Stimulated activated CD4-positive, alpha-beta T cell treated with anti-CD3 and anti-CD28 coated beads, Interleukin-1b, Interleukin-23, amount 100 ng/mL, for 48 hours (primary cell): ENCODE measurements around the gene CNTN6.

Source experiments
- DNase-seq: peaks from one replicate; pipeline ENCODE4 v3.0.0-alpha.2; 2020

The CNTN6 gene

GRCh38 chr3:1092771-1093170 is at the start of gene CNTN6:
Gene CNTN6 (plus strand): TSS chr3:1093024. CDS start chr3:1148009, 54,985 bp downstream.
- no peak for DNase-seq

- DNase-seq: no peak
Observed at GRCh38 chr3:1048558-1048957, 44.3 kb upstream of the CNTN6 start.

- no peak for DNase-seq
Observed at GRCh38 chr3:1055870-1056269, 37.0 kb upstream of the CNTN6 start.

DNA sequence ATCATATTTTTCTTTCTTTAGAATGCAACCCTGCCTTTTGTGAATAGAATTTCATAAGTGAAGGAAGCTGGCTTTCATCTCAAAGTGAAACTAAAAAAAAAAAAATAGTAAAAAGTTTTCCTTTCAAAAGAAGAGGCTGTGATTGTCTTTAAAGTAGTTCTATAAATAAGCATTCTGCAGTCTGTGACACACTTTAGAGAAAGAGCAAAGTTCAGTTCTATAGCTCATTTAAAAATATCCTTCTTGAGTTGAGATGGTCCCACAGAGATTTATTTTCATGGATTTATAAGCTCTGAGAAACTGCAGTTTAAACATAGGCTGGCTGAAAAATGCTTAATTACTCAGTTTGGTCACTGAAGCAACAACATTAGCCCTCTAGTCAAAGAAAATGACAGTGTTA is 36.1 kb upstream of the CNTN6 start:
- DNase-seq: no peak

DNA sequence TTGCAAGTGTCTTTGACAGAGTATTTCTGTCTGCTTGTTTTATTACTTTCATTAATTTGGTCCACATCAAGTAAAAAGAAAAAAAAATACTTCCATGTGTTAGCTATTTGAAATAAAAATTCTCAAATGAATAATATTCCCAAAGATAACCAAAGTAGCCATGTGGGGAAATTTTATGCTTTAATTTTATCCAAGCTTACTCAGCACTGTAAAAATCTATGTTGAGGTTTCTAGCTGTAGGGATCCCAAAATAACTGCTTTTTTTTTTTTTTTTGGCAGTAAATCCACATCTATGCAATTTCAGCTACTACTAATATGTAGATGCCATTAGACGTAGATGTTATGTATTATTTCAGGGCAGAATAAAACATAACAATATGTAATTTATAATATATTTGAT is 35.4 kb upstream of the CNTN6 start:
- no peak for DNase-seq

- no peak for DNase-seq
Observed at GRCh38 chr3:1068985-1069384, 23.8 kb upstream of the CNTN6 start.

DNA sequence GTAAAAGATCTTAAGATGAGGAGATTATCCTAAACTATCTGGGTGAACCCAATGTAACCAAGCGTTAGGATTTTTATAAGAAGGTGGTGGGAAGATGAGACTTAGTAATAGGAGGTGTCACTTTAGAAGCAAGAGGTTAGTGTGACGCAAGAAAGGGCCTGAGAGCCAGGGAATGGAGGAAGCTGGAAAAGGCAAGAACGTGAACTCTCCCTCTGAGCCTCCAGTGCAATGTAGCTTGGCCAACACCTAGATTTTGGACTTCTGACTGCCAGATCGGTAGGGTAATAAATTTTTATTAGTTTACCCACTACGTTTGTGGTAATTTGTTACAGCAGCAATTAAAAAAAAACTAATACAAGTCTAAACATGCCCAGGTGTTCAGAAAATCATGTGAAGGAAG is 20.8 kb upstream of the CNTN6 start:
- no peak for DNase-seq

- no peak for DNase-seq
Observed at GRCh38 chr3:1079662-1080061, 13.2 kb upstream of the CNTN6 start.

GRCh38 chr3:1082108-1082507 is 10.7 kb upstream of the CNTN6 start:
- no peak for DNase-seq

DNA sequence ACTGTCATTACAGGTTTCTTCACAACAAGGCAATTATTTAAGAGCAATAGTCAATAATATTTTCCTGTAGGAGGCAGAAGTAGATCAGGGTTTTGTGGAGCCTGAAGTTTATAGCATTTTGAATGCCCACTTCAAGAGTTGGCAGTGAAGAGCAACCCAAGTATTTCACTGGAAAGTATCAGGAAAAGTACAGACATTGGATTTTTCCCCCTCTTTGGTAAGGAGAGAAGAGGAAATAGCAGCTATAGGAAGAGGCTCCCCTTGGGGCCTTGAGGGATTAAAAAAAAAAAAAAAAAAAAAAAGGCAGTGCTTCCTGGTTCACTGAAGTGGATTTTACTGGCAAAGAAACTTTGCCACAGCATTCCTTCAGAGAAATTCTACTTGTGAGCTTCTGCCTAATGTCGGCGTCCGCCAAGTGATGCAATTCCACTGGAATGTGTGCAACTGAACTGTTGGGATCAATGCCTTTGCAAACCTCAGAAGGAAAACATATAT is 5.7 kb upstream of the CNTN6 start:
- DNase-seq: no peak

DNA sequence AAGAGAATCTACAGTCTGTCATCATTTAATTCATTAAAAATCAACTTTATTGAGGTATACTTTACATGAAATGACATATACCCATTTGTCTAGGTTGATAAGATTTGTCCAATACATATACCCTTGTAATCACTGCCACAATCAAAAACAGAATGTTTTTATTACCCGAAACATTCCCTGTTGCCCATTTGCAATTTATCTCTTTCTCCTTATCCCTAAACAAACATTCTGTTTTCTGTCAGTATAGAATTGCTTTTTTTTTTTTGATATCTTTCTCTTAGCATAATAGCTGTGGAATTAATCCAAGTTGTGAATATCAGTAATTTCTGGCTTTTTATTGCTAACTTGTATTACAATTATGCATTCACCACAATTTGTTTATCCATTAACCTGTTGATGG is 4.3 kb upstream of the CNTN6 start:
- DNase-seq: no peak

- no peak for DNase-seq
Observed at GRCh38 chr3:1091286-1091685, 1.5 kb upstream of the CNTN6 start.

DNA sequence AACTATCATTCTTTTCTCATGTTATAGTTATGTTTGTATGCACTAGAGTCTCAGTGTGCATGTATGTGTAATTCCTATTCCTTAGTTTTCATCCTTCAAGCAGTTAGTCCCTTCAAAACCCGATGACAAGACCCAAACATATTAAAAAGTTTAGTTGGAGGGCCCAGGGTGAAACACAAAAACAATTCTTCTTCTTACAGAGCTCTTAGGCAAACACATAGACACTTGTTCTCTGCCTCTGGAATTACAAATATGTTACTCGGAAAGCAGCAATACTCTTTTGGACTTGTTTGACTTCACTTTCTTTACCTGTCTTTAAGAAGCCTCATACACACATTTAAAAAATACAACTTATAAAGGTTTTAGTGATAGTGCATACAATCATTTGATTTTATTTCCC is 763 bp upstream of the CNTN6 start:
- DNase-seq: no peak

DNA sequence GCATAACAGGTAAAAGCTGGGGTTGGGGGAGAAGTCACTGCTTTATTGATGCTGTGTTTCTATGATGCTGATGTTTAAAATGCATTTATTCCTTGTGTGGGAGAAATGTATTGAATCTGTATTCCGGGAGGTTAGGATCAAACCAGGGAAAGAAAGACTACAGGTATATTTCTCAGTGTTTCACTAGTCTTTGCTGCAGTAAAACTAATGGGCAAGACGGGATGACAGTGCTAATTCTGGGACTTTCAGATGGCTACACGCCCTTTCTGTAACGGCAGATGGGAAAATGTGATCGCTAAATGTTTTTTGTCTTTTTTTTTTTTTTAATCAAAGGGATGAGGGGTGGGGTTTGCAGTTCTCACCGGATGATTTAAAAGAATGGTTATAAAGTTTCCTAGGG is 393 bp downstream of the CNTN6 start:
- DNase-seq: no peak

DNA sequence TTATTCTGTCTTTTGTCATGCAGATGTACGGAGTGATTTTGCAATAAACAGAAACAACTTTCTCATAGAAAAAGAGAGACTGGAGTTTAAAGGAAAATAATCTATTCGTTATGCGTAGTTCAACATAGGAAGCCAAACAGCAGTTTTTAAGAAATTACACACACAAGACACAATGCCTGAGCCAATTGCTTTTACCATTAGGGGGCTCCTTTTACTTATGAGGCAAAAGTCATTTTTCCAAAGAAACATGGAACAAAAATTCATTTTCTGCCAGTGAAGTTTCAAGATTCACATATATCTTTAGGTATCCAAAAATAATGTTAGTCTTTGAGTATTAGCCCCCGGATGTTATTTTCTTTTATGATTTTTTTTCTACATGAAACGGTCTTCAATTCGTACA is 10.7 kb downstream of the CNTN6 start:
- no peak for DNase-seq

DNA sequence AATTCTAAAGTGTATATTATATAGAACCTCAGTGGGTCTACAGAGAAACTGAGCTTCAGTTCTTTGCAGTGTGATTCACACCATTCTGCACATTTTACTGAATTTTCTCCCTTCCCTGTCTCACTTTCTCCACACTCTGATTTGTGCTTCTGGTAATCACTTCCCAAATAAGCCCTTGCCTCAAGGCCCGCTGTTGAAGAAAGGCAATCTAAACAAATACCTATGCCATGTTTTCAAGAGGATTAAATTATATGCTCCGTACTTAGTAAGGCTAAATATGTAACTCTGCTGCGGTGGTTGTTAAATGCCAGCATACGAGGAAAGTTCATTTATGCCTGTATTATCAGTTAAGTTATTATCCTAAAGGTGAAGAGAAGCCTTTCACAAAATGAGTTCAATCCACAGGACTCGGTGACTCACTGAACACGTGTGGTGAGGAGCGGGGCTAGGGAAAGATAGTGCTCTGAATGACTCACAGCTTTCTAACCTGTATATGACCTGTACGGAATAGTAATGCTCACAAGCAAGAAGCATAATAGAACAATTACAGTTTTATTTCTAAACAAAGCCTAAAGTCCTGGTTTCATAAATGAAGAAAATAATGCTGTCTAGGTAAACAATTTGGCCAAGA is 25.1 kb downstream of the CNTN6 start:
- no peak for DNase-seq

DNA sequence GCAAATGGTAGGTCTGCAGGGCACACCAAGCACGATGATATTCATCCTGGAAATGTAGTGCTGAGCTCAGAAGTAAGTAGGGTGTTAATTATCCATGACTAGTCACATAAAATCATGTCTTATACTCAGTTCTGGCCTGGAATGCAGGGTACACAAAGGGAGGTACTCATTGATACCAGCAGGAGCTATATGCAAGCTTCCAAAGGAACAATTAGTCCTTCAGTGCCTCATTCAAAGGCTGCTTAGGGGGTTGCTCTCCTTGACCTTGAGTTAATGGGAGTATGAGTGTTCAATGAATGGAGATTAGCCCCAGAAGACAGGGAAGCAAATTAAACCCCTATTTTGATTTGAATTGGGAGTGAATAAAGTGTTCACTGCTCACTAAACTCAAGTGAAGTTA is 38.3 kb downstream of the CNTN6 start:
- no peak for DNase-seq

- no peak for DNase-seq
Observed at GRCh38 chr3:1135194-1135593, 42.4 kb downstream of the CNTN6 start.

DNA sequence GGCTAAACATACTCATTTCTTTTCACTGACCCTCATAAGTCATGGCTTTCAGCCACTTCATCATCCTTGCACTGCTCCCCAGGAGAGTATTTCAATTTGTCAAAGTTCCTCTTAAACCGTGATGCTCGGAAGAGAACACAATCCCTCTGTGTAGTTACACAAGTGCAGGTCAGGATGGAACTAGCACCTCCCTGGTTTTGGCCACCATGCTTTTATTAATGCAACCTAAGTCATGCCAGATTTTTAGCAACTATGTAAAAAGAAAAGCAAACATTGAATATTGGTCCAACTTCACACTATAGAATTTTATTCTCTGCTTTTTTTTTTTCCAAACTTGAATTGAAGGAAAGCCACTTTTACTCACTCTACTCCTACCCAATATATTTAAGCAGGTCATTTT is 45.2 kb downstream of the CNTN6 start:
- DNase-seq: no peak

DNA sequence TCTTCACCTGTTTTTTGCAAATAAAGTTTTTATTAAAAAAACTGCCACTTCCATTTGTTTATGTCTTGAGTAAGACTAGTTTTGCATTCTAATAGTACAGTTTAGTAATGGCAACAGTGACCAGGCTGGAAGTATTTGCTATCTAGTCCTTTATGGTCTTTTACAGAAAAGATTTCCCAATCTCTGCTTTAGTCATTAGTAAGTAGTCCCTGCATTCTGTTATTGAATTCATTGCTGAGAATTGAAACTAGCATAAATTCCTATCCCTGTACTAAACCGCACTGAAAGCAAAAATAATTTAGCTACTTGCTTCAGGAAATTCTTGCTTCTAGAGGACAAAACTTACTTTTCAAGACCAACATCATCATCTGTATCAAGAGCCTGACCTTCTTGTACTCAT is 46.2 kb downstream of the CNTN6 start:
- DNase-seq: no peak

DNA sequence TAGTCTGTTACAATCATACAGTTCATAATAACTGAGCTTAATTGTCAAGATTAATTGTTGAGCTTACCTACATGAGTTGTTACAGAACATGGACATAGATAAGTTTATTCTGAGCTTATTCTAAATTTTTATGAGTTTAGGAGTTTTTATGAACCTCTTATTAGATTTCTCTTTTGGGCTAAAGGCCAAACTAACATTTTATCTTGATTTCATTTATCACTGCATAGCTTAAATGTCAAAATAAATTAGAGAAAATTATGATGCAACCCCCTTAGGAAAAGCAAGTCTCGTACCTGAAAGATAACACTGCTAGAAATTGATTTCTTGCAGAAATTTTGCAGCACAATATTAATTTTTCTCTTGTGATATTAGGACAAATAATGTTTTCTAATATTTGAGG is 54.5 kb downstream of the CNTN6 start:
- DNase-seq: no peak

DNA sequence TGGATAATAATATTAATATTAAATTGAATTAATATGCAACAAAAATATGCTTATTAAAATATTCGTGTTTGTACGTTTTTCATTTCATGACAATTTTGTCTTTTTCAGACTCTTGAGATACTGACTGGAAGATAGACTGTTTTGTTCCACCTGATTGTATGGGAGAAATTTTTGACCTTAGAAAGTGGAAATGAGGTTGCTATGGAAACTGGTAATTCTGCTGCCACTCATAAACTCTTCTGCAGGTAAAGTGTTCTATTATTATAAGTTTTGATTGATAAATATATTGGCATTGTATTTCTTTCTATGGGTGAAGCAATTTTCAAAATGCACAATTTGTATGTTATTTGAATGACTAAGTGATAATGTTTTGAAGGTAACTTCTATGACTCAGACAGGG is 55.0 kb downstream of the CNTN6 start:
- DNase-seq: no peak

GRCh38 chr3:1164101-1164500 is 71.3 kb downstream of the CNTN6 start:
- DNase-seq: no peak

GRCh38 chr3:1171320-1171719 is 78.5 kb downstream of the CNTN6 start:
- no peak for DNase-seq

GRCh38 chr3:1172644-1173043 is 79.8 kb downstream of the CNTN6 start:
- DNase-seq: no peak

- DNase-seq: no peak
Observed at GRCh38 chr3:1179146-1179545, 86.3 kb downstream of the CNTN6 start.
